ENCODE results near the gene HDGF. TPM values are rescaled to one million over a fixed set of nuclear protein-coding genes. Genes with fewer than 3 reads are reported as not detected.
A peak's percentile ranks its signal among the peaks of the same experiment; 100 is the strongest.

The HDGF gene
- total and polyA plus RNA-seq, 11 donors = 87.7 to 240 (median 147) TPM

DNA sequence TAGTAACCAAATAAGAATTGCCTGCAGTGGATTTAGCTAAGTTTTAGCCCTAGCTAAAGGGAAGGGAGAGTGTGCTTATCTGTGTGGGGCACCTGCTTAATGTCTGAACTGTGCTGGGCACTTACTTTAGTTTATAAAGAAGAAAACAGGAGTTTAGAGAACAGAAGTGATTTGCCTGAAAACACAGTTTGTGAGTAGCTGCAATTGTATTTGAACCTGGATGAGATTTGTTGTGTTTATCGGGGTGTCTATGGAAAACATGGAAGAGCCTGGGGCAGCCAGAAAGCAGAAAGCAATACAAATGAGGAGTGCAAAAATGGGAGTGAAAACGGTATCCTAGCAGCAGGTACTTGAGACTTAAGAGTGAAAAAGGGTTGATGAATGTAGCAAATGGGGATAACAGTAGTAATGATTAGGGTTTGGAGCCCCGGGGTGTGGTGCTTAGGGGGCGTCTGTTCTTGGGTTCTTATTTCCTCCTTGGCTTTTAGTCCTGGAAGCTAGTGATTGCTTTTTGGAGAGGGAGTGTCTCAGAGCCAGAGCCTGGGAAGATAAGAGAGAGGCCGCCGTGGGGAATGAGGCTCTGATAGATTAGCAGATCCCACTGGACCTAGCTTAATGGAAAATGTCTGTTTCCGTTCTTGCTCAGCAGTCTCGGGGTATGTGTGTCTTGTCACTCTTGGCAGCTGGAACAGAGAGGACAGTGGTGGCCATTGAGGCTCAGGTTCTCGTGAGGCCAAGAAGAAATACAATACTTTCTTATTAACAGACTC is 21.4 kb upstream of the HDGF start:
- Histone ChIP-seq H3K4me3 (peak overlapping the region in 3 of 12 donors; percentile 5 to 14 (median 11)), H3K27me3 (no peaks in the 10 kb centered on the region), H3K9me3 (no peaks in the 10 kb centered on the region), H3K4me1 (peaks cover 0 to 86% (median 67%) of the 10 kb centered on the region in 12 donors), H3K36me3 (peaks cover 0 to 34% (median 19%) of the 10 kb centered on the region in 9 donors), H3K27ac (peak overlapping the region in 11 of 12 donors; percentile 12 to 60 (median 44))
- intact Hi-C loops (cut with DNase I) = no loop called here
- WGBS, 4 donors = 11 to 19% (median 15%) methylated on average over 9 of the region's 9 CpGs
- DNase-seq = peak in 4 of 5 donors; percentile 26 to 62 (median 42)
- no peak for TF ChIP-seq POLR2A (IDR thresholded peaks at IDR 0.05)
- TF ChIP-seq, protein P1, sequence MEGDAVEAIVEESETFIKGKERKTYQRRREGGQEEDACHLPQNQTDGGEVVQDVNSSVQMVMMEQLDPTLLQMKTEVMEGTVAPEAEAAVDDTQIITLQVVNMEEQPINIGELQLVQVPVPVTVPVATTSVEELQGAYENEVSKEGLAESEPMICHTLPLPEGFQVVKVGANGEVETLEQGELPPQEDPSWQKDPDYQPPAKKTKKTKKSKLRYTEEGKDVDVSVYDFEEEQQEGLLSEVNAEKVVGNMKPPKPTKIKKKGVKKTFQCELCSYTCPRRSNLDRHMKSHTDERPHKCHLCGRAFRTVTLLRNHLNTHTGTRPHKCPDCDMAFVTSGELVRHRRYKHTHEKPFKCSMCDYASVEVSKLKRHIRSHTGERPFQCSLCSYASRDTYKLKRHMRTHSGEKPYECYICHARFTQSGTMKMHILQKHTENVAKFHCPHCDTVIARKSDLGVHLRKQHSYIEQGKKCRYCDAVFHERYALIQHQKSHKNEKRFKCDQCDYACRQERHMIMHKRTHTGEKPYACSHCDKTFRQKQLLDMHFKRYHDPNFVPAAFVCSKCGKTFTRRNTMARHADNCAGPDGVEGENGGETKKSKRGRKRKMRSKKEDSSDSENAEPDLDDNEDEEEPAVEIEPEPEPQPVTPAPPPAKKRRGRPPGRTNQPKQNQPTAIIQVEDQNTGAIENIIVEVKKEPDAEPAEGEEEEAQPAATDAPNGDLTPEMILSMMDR (IDR thresholded peaks at IDR 0.05) = no peak
- peak; percentile 49 to 78 (median 72) for ATAC-seq

DNA sequence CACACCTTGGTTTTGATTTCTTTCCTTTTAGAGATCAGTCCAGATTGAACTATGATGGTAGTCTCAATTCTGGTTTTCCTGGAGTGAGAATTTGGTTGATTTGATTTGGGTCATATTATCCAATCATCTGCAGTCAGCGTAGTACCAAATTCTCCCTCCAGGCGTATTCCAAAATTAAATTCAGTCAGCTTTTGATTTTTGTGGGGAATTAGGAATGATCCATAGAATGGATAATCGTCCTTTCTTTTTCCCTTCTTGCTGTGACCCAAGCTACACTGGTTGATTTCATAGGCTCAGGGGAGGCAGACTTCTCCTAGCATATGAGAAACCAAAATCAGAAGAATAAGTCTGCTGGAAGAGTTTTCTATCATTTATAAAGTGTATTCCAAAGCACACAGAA is 20.7 kb upstream of the HDGF start:
- intact Hi-C loops (cut with DNase I) = no loop called here
- no peak for DNase-seq
- peak overlapping the region in 7 of 12 donors; percentile 12 to 60 (median 53) for H3K27ac ChIP-seq
- H3K36me3 ChIP-seq = peaks cover 0 to 34% (median 19%) of the 10 kb centered on the region in 9 donors
- no peaks in the 10 kb centered on the region for H3K27me3 ChIP-seq
- TF ChIP-seq, protein P1 (IDR thresholded peaks at IDR 0.05) = no peak
- no peak for TF ChIP-seq POLR2A (IDR thresholded peaks at IDR 0.05)
- H3K4me3 ChIP-seq = no peak overlapping the region
- 81 to 88% (median 85%) methylated on average over 3 of the region's 3 CpGs for WGBS, 4 donors
- H3K4me1 ChIP-seq = peaks cover 0 to 79% (median 61%) of the 10 kb centered on the region in 12 donors
- no peak for ATAC-seq
- H3K9me3 ChIP-seq = no peaks in the 10 kb centered on the region

- H3K27ac ChIP-seq = peak overlapping the region in 6 of 12 donors; percentile 84 to 99 (median 95)
- DNase-seq (no peak), ATAC-seq (no peak)
- H3K9me3 ChIP-seq = no peaks in the 10 kb centered on the region
- peak overlapping the region; percentile 52 to 100 (median 80) for H3K4me3 ChIP-seq
- intact Hi-C loops (cut with DNase I) = loop anchor here in 3 of 10 donors (5.0 kb wide), 1 partner anchor 41 kb away; the partner anchor contains the start of genes ISG20L2 (in 3 of the 3) and METTL25B (in 3 of the 3)
- TF ChIP-seq POLR2A (IDR thresholded peaks at IDR 0.05) = no peak
- TF ChIP-seq, protein P1 (IDR thresholded peaks at IDR 0.05) = no peak
- no peaks in the 10 kb centered on the region for H3K27me3 ChIP-seq
- peaks cover 0 to 69% (median 58%) of the 10 kb centered on the region in 12 donors for H3K4me1 ChIP-seq
- peaks cover 0 to 27% (median 19%) of the 10 kb centered on the region in 9 donors for H3K36me3 ChIP-seq
- WGBS, 4 donors = 19 to 25% (median 22%) methylated on average over 8 of the region's 8 CpGs
Measured at GRCh38 chr1:156768610-156769295, 17.3 kb upstream of the HDGF start.
